Type B pancreatic cell (in vitro differentiated cells): ENCODE data around the gene RNF151. TPM values are rescaled to one million over a fixed set of nuclear protein-coding genes. Genes with fewer than 3 reads are reported as not detected.

Experiments
- DNase-seq: peaks from one replicate; pipeline ENCODE4 v3.0.0; 2021; ENCODE audit warnings: mixed read lengths; ENCODE audit not compliant: unreplicated experiment; ENCODE audit errors: extremely low spot score
- H3K27ac Mint-ChIP-seq: 2 replicates; pipeline ENCODE4 v1.8.0; 2021; ENCODE audit warnings: mild to moderate bottlenecking, mixed read lengths
- H3K27me3 Mint-ChIP-seq: 2 replicates; pipeline ENCODE4 v1.8.0; 2021; ENCODE audit warnings: mixed read lengths
- H3K36me3 Mint-ChIP-seq: 2 replicates; pipeline ENCODE4 v1.8.0; 2021; ENCODE audit warnings: mixed read lengths
- H3K4me1 Mint-ChIP-seq: one replicate; pipeline ENCODE4 v1.8.0; 2021; ENCODE audit warnings: mixed read lengths; ENCODE audit not compliant: unreplicated experiment
- H3K4me3 Mint-ChIP-seq: 2 replicates; pipeline ENCODE4 v1.8.0; 2021; ENCODE audit warnings: mild to moderate bottlenecking, mixed read lengths
- H3K9me3 Mint-ChIP-seq: 2 replicates; pipeline ENCODE4 v1.8.0; 2021; ENCODE audit warnings: mixed read lengths
- total RNA-seq: library from RNA; stranded (reverse); gene quantifications from 2 replicates; pipeline ENCODE4 v1.2.1, GENCODE V29; 2021; ENCODE audit warnings: low replicate concordance
- TF ChIP-seq, protein P1 (sequence below): fragments of 200-600 bp; sonication (generic); conservative IDR thresholded peaks from 2 replicates; pipeline ENCODE4 v1.5.0; 2021; ENCODE audit warnings: antibody characterized with exemption, mild to moderate bottlenecking

Gene RNF151
- total RNA-seq, 1 donor from 2014 or later, result not detected

DNA sequence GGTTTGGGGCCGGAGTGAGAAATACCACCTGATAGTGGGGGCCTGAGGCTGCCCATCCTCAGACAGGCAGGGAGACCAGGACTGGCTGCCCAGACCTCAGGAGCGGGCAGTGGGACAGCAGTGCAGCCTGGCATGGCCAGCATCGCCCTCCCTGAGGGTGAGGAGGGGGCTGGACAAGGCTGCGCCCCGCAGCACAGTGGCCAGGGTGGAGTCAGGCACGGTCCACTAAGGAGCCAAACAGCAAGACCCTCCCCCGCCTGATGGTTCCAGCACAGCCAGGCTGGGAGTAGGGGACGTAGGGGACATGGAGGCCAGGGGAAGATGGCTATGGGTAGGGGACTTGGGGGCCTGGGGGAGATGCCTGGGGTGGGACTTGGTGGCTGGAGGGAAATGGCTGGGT lies 39.7 kb downstream of the RNF151 start:
- TF ChIP-seq, protein P1, sequence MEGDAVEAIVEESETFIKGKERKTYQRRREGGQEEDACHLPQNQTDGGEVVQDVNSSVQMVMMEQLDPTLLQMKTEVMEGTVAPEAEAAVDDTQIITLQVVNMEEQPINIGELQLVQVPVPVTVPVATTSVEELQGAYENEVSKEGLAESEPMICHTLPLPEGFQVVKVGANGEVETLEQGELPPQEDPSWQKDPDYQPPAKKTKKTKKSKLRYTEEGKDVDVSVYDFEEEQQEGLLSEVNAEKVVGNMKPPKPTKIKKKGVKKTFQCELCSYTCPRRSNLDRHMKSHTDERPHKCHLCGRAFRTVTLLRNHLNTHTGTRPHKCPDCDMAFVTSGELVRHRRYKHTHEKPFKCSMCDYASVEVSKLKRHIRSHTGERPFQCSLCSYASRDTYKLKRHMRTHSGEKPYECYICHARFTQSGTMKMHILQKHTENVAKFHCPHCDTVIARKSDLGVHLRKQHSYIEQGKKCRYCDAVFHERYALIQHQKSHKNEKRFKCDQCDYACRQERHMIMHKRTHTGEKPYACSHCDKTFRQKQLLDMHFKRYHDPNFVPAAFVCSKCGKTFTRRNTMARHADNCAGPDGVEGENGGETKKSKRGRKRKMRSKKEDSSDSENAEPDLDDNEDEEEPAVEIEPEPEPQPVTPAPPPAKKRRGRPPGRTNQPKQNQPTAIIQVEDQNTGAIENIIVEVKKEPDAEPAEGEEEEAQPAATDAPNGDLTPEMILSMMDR, result no peak
- Mint-ChIP-seq H3K27me3 (no peaks in the 10 kb centered on the region), H3K9me3 (no peaks in the 10 kb centered on the region), H3K4me3 (peak overlapping the region; percentile 51), H3K36me3 (no peaks in the 10 kb centered on the region), H3K27ac (peak overlapping the region; percentile 70), H3K4me1 (peaks cover 15% of the 10 kb centered on the region)
- DNase-seq, result no peak

DNA sequence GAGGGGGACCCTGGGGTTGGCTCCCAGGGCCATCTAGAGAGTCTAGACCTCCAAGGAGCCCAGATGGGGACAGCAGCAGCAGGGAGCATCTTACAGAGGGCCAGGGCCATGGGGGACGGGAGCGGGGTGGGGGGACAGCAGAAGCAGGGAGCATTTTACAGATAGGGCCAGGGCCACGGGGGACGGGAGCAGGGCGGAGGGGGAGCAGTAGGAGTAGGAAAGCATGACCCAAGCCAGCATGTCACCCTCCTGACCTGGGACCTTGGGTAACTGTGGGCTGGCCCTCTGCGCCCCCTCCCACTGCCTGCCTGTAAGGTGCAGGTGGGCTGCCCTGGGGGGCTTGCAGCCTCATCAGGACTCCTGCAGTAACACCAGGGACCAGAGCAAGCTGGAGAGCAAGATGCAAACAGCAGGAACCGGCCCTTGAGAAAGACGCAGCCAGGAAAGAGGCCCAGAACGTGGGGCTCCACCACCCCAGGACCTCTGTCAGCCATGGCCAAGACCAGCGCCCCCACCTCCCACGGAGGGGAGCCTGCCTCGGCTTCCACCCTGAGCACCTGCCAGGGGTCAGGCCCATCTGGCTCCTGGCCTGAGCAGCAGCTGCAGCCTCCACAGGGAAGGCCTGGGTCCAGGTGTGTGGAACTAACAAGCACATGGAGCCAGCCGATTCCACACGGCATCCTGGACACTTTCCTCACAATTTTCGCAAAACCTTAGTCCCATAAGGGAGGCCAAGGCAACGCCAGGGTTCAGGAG lies 40.6 kb downstream of the RNF151 start:
- no peak for DNase-seq
- H3K27me3 Mint-ChIP-seq, result no peaks in the 10 kb centered on the region
- H3K27ac Mint-ChIP-seq, result peak overlapping the region; percentile 90
- peaks cover 15% of the 10 kb centered on the region for H3K4me1 Mint-ChIP-seq
- no peaks in the 10 kb centered on the region for H3K36me3 Mint-ChIP-seq
- TF ChIP-seq, protein P1, result no peak
- H3K9me3 Mint-ChIP-seq, result no peaks in the 10 kb centered on the region
- H3K4me3 Mint-ChIP-seq, result peak overlapping the region; percentile 89

DNA sequence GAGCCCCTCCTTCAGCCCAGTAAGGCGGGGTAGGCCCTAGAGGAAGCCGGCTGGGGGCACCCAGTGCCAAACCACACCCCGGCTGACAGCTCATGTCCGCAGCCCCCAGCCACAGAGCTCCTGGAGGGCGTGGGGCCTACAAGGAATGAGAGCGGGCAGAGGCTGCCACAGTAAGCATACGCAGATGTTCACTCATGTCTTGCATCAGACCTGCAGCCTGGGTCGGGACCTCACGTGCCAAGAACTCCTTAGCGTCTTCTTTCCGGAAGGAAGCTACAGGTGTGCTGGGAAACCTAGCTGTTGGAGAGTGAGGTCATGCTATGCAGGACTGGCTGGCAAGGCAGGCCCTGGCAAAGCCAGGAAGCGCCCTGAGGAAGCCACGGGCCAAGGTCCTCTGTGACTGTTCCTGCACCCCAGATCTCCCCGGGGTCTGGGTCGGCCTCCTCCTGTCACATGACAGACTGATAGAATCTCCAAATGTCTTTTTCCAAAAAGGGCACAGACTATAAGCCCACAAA lies 41.4 kb downstream of the RNF151 start:
- Mint-ChIP-seq H3K4me3 (peak overlapping the region; percentile 89), H3K36me3 (no peaks in the 10 kb centered on the region), H3K4me1 (peaks cover 15% of the 10 kb centered on the region), H3K27ac (peak overlapping the region; percentile 90), H3K27me3 (no peaks in the 10 kb centered on the region), H3K9me3 (no peaks in the 10 kb centered on the region)
- TF ChIP-seq, protein P1, result no peak
- no peak for DNase-seq

DNA sequence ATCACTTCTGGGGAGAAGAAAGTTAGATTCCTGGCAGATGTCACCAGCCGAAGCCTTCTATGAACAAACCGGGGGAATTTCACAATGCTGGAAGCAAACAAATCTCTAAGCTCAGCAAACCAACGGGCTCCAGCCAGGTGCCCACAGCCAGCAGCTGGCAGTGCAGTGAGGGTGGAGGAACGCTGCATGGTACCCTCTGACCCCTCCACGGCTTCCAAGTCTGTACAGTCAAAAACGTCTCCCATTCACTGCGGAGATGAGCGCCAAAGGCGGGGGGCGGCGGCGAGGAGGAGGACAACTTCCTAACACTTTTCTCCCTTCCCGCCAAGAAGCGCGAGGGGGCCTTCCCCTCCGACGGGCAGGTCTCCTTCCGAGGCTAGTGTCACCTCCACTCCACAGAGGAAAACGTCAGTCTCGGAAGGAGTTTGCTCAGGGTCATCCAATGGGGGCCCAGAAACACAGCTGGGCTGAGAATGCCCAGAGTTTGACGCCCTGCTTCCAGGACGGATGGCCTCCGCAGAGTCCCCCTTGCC lies 42.0 kb downstream of the RNF151 start:
- TF ChIP-seq, protein P1, result no peak
- Mint-ChIP-seq H3K4me1 (peaks cover 15% of the 10 kb centered on the region), H3K9me3 (no peaks in the 10 kb centered on the region), H3K4me3 (peak overlapping the region; percentile 89), H3K36me3 (no peaks in the 10 kb centered on the region), H3K27me3 (no peaks in the 10 kb centered on the region), H3K27ac (peak overlapping the region; percentile 90)
- no peak for DNase-seq

DNA sequence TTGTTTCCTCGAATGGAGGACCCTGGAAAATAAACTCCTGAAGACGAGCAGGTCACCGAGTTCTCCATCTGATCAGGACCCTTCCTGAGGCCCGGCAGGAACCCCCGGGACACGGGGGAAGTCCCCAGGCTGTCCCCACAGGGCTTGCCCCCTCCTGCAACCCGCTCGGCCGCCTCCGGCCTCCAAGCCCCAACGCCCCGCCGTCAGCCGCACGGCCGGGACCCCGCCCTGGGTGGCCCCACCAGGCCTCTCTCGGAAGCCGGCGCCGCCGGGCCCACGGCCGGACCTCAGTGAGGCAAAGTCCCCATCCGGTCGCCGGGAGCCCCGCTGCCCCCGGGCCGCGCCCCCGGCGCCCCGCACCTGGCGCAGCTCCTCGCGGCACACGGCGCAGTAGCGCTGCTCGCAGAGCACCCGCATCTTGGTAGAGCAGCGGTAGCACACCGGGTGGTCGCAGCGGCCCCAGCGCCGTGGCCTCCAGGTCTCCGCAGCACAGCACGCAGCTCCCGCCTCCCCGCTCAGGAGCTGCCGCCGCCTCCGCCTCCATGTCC lies 42.6 kb downstream of the RNF151 start:
- H3K36me3 Mint-ChIP-seq, result no peaks in the 10 kb centered on the region
- H3K4me3 Mint-ChIP-seq, result peak overlapping the region; percentile 89
- H3K9me3 Mint-ChIP-seq, result no peaks in the 10 kb centered on the region
- TF ChIP-seq, protein P1, result no peak
- no peaks in the 10 kb centered on the region for H3K27me3 Mint-ChIP-seq
- peaks cover 15% of the 10 kb centered on the region for H3K4me1 Mint-ChIP-seq
- no peak for DNase-seq
- H3K27ac Mint-ChIP-seq, result peak overlapping the region; percentile 90
